Naive thymus-derived CD4-positive, alpha-beta T cell (primary cell): ENCODE measurements around the gene LDLR. TPM values are rescaled to one million over a fixed set of nuclear protein-coding genes. Genes with fewer than 3 reads are reported as not detected.
"Not testable (repeated sequence)": the region's sequence is repeated elsewhere in the genome, so short reads cannot be mapped to it uniquely, and the experiment has no call there.

ENCODE experiments used
- ATAC-seq: fragments of 150-1000 bp; cut with Tn5 transposase; 2 replicates; pipeline ENCODE4 v1.10.0; 2021; ENCODE audit warnings: mild to moderate bottlenecking, moderate library complexity
- CTCF ChIA-PET: fragments of 350-600 bp; sonication (Branson Sonifier 250); formaldehyde crosslinking; loops from one replicate; lab custom pipeline; 2021; ENCODE audit warnings: antibody characterized with exemption; lab: Charles Lee
- POLR2A ChIA-PET: fragments of 350-600 bp; sonication (Branson Sonifier 250); formaldehyde crosslinking; loops from one replicate; lab custom pipeline; 2021; ENCODE audit warnings: antibody characterized with exemption, inconsistent platforms; lab: Charles Lee
- DNase-seq, 9 donors: peaks; one replicate each; pipeline versions ENCODE4 v3.0.0 to v3.0.0-alpha.2; 2020 to 2022; ENCODE audit warnings: mixed read lengths in 1 of 9
- H3K27ac ChIP-seq: one replicate; pipeline ENCODE4 v1.7.0; 2013; ENCODE audit warnings: mild to moderate bottlenecking, low read depth, low read length, moderate library complexity
- H3K27me3 ChIP-seq, 2 donors: one replicate each; pipeline ENCODE4 v1.7.0; 2013; ENCODE audit warnings: low read length in 2 of 2, mild to moderate bottlenecking in 2 of 2, moderate library complexity in 2 of 2; ENCODE audit not compliant: control insufficient read depth in 2 of 2, insufficient read depth in 2 of 2
- H3K36me3 ChIP-seq, 3 experiments: 1 replicate in 2 of 3; 2 replicates in 1 of 3; pipeline ENCODE4 v1.7.0; 2013; ENCODE audit warnings: low read length in 3 of 3, mild to moderate bottlenecking in 3 of 3, moderate library complexity in 1 of 3; ENCODE audit not compliant: insufficient read depth in 3 of 3, control insufficient read depth in 2 of 3
- H3K4me1 ChIP-seq, 2 donors: one replicate each; pipeline ENCODE4 v1.7.0; 2013; ENCODE audit warnings: low read length in 2 of 2, mild to moderate bottlenecking in 2 of 2, moderate library complexity in 1 of 2; ENCODE audit not compliant: control insufficient read depth in 2 of 2, insufficient read depth in 2 of 2
- H3K4me3 ChIP-seq: 2 replicates; pipeline ENCODE4 v1.7.0; 2013; ENCODE audit warnings: mild to moderate bottlenecking, low read length
- H3K9me3 ChIP-seq, 3 experiments: 1 replicate in 2 of 3; 2 replicates in 1 of 3; pipeline ENCODE4 v1.7.0; 2013; ENCODE audit warnings: low read length in 3 of 3; ENCODE audit not compliant: control insufficient read depth in 2 of 3
- H3K27ac Mint-ChIP-seq, 9 donors: one replicate each; pipeline ENCODE4 v1.8.0; 2020 to 2022; ENCODE audit warnings: mixed read lengths in 9 of 9, mild to moderate bottlenecking in 8 of 9, moderate library complexity in 5 of 9, inconsistent platforms in 2 of 9
- H3K27me3 Mint-ChIP-seq, 5 donors: one replicate each; pipeline ENCODE4 v1.8.0; 2021 to 2022; ENCODE audit warnings: mixed read lengths in 5 of 5, mild to moderate bottlenecking in 1 of 5
- H3K36me3 Mint-ChIP-seq, 5 donors: one replicate each; pipeline ENCODE4 v1.8.0; 2020 to 2022; ENCODE audit warnings: mixed read lengths in 5 of 5, mild to moderate bottlenecking in 3 of 5, inconsistent platforms in 1 of 5
- H3K4me1 Mint-ChIP-seq, 7 donors: one replicate each; pipeline ENCODE4 v1.8.0; 2020 to 2022; ENCODE audit warnings: mixed read lengths in 7 of 7, mild to moderate bottlenecking in 3 of 7, inconsistent platforms in 1 of 7
- H3K4me3 Mint-ChIP-seq, 10 donors: one replicate each; pipeline ENCODE4 v1.8.0; 2020 to 2022; ENCODE audit warnings: mild to moderate bottlenecking in 10 of 10, mixed read lengths in 10 of 10, moderate library complexity in 6 of 10, inconsistent platforms in 2 of 10
- H3K9me3 Mint-ChIP-seq, 11 donors: one replicate each; pipeline ENCODE4 v1.8.0; 2020 to 2022; ENCODE audit warnings: mixed read lengths in 11 of 11, mild to moderate bottlenecking in 4 of 11, inconsistent platforms in 1 of 11, moderate library complexity in 1 of 11
- intact Hi-C, 2 donors: fragments of 100-400 bp; cut with micrococcal nuclease; formaldehyde crosslinking; loops; one replicate each; pipeline ENCODE4 v1.15.1; 2023
- polyA plus RNA-seq, 2 donors: library from polyadenylated mRNA; unstranded; fragments of 300-500 nt; fragmentation: Illumina TruSeq; gene quantifications; one replicate each; pipeline ENCODE4 v1.2.3, GENCODE V29; 2021
- total RNA-seq, 6 experiments: library from RNA in 5 of 6; stranded (reverse) in 5 of 6; gene quantifications; 1 replicate in 5 of 6; 2 replicates in 1 of 6; pipeline ENCODE4 v1.2.3 and lab custom pipeline; 2021 to 2026

LDLR gene
- total and polyA plus RNA-seq, 7 experiments from 2014 or later = 5.5 to 90.3 (median 34.2) TPM

DNA sequence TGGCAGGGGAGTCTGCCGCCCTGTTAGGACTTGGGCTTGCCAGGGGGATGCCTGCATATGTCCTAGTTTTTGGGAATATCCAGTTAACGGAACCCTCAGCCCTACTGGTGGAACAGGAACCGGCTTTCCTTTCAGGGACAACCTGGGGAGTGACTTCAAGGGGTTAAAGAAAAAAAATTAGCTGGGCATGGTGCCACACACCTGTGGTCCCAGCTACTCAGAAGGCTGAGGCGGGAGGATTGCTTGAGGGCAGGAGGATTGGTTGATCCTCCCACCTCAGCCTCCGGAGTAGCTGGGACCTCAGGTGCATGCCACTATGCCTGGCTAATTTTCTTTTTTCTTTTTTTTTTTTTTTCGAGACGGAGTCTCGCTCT lies 22.5 kb downstream of the LDLR start:
- H3K9me3 ChIP-seq = no peaks in the 10 kb centered on the region
- H3K27ac ChIP-seq = no peak overlapping the region
- peaks cover 0 to 89% (median 0%) of the 10 kb centered on the region in 3 experiments for H3K36me3 ChIP-seq
- POLR2A ChIA-PET = interaction anchor here (0.6 kb wide), 1 partner anchor 13 kb away, joined by 3 read pairs; no protein-coding TSS in a partner anchor
- intact Hi-C loops = no loop called here
- DNase-seq = no peak
- no peaks in the 10 kb centered on the region for H3K27me3 ChIP-seq
- no peak overlapping the region for H3K4me3 ChIP-seq
- CTCF ChIA-PET = interaction anchor here (0.6 to 1.1 kb wide), 3 partner anchors 14 to 76 kb away, joined by 4 to 6 read pairs (median 5); no protein-coding TSS in a partner anchor
- Mint-ChIP-seq H3K4me3 (no peak overlapping the region), H3K36me3 (peaks cover 5 to 36% (median 14%) of the 10 kb centered on the region in 5 donors), H3K27me3 (no peaks in the 10 kb centered on the region), H3K27ac (no peak overlapping the region), H3K9me3 (no peaks in the 10 kb centered on the region), H3K4me1 (peaks cover 0 to 6% (median 0%) of the 10 kb centered on the region in 7 donors)
- H3K4me1 ChIP-seq = no peaks in the 10 kb centered on the region
- no peak for ATAC-seq

DNA sequence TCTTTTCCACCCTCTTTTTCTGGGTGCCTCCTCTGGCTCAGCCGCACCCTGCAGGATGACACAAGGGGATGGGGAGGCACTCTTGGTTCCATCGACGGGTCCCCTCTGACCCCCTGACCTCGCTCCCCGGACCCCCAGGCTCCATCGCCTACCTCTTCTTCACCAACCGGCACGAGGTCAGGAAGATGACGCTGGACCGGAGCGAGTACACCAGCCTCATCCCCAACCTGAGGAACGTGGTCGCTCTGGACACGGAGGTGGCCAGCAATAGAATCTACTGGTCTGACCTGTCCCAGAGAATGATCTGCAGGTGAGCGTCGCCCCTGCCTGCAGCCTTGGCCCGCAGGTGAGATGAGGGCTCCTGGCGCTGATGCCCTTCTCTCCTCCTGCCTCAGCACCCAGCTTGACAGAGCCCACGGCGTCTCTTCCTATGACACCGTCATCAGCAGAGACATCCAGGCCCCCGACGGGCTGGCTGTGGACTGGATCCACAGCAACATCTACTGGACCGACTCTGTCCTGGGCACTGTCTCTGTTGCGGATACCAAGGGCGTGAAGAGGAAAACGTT lies 24.0 kb downstream of the LDLR start:
- no peaks in the 10 kb centered on the region for H3K27me3 Mint-ChIP-seq
- peaks cover 0 to 6% (median 0%) of the 10 kb centered on the region in 7 donors for H3K4me1 Mint-ChIP-seq
- Histone ChIP-seq H3K4me1 (no peaks in the 10 kb centered on the region), H3K4me3 (no peak overlapping the region), H3K27me3 (no peaks in the 10 kb centered on the region), H3K9me3 (no peaks in the 10 kb centered on the region), H3K36me3 (peaks cover 0 to 93% (median 0%) of the 10 kb centered on the region in 3 experiments), H3K27ac (no peak overlapping the region)
- peaks cover 5 to 40% (median 18%) of the 10 kb centered on the region in 5 donors for H3K36me3 Mint-ChIP-seq
- no peak overlapping the region for H3K4me3 Mint-ChIP-seq
- ChIA-PET POLR2A (interaction anchor here (0.7 kb wide), 1 partner anchor 19 kb away, joined by 3 read pairs; no protein-coding TSS in a partner anchor), CTCF (interaction anchor here (1.1 kb wide), 1 partner anchor 77 kb away, joined by 4 read pairs; no protein-coding TSS in a partner anchor)
- no peak for DNase-seq
- intact Hi-C loops = no loop called here
- ATAC-seq = no peak
- no peaks in the 10 kb centered on the region for H3K9me3 Mint-ChIP-seq
- peak overlapping the region in 3 of 9 donors; percentile 53 to 58 (median 55) for H3K27ac Mint-ChIP-seq

DNA sequence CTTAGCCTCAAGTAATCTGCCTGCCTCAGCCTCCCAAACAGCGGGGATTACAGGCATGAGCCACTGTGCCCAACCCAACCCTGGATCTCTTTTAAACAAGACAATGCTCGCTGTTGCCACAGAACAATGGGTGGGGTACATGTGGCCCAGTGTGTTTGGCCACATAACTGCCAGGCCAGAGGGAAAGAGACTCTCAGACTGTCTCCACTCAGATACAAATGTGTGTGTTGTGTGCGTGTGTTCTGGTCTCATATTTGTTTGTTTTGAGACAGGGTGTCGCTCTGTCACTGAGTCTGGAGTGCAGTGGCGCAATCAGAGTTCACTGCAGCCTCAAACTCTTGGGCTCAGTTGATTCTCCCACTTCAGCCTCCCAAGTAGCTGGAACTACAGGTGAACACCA lies 25.8 kb downstream of the LDLR start:
- Histone ChIP-seq H3K4me1 (no peaks in the 10 kb centered on the region), H3K27ac (no peak overlapping the region), H3K36me3 (peaks cover 0 to 91% (median 0%) of the 10 kb centered on the region in 3 experiments), H3K4me3 (no peak overlapping the region), H3K9me3 (no peaks in the 10 kb centered on the region), H3K27me3 (no peaks in the 10 kb centered on the region)
- intact Hi-C loops = no loop called here
- ATAC-seq = no peak
- no peak overlapping the region for H3K4me3 Mint-ChIP-seq
- H3K4me1 Mint-ChIP-seq = peaks cover 0 to 6% (median 0%) of the 10 kb centered on the region in 7 donors
- CTCF ChIA-PET = no interaction called here
- peaks cover 5 to 35% (median 16%) of the 10 kb centered on the region in 5 donors for H3K36me3 Mint-ChIP-seq
- H3K27ac Mint-ChIP-seq = peak overlapping the region in 2 of 9 donors; percentile 25 to 29
- no peaks in the 10 kb centered on the region for H3K9me3 Mint-ChIP-seq
- no peaks in the 10 kb centered on the region for H3K27me3 Mint-ChIP-seq
- no peak for DNase-seq
- POLR2A ChIA-PET = no interaction called here

DNA sequence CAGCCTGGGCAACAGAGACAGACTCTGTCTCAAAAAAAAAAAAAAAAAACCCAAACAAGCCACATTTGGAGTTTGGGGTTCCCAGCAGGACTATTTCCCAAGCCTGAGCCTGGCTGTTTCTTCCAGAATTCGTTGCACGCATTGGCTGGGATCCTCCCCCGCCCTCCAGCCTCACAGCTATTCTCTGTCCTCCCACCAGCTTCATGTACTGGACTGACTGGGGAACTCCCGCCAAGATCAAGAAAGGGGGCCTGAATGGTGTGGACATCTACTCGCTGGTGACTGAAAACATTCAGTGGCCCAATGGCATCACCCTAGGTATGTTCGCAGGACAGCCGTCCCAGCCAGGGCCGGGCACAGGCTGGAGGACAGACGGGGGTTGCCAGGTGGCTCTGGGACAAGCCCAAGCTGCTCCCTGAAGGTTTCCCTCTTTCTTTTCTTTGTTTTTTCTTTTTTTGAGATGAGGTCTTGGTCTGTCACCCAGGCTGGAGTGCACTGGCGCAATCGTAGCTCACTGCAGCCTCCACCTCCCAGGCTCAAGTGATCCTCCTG lies 26.7 kb downstream of the LDLR start:
- Mint-ChIP-seq H3K4me1 (peaks cover 0 to 6% (median 0%) of the 10 kb centered on the region in 7 donors), H3K27me3 (no peaks in the 10 kb centered on the region), H3K9me3 (no peaks in the 10 kb centered on the region), H3K4me3 (no peak overlapping the region), H3K27ac (peak overlapping the region in 4 of 9 donors; percentile 23 to 50 (median 42)), H3K36me3 (peaks cover 12 to 44% (median 23%) of the 10 kb centered on the region in 5 donors)
- DNase-seq = no peak
- POLR2A ChIA-PET = interaction anchor here (0.8 kb wide), 1 partner anchor 26 kb away, joined by 3 read pairs; the partner anchor contains the start of gene LDLR
- CTCF ChIA-PET = no interaction called here
- Histone ChIP-seq H3K27me3 (no peaks in the 10 kb centered on the region), H3K4me1 (no peaks in the 10 kb centered on the region), H3K4me3 (no peak overlapping the region), H3K9me3 (no peaks in the 10 kb centered on the region), H3K27ac (no peak overlapping the region), H3K36me3 (peaks cover 0 to 91% (median 0%) of the 10 kb centered on the region in 3 experiments)
- no peak for ATAC-seq
- intact Hi-C loops = no loop called here

DNA sequence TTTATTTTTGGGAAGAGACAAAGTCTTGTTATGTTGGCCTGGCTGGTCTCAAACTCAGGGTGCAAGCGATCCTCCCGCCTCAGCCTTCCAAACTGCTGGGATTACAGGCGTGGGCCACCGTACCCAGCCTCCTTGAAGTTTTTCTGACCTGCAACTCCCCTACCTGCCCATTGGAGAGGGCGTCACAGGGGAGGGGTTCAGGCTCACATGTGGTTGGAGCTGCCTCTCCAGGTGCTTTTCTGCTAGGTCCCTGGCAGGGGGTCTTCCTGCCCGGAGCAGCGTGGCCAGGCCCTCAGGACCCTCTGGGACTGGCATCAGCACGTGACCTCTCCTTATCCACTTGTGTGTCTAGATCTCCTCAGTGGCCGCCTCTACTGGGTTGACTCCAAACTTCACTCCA lies 27.2 kb downstream of the LDLR start:
- Mint-ChIP-seq H3K27me3 (no peaks in the 10 kb centered on the region), H3K4me1 (peaks cover 0 to 6% (median 0%) of the 10 kb centered on the region in 7 donors), H3K9me3 (no peaks in the 10 kb centered on the region), H3K4me3 (no peak overlapping the region), H3K36me3 (peaks cover 13 to 45% (median 25%) of the 10 kb centered on the region in 5 donors), H3K27ac (peak overlapping the region in 1 of 9 donors; percentile 48)
- H3K27me3 ChIP-seq = no peaks in the 10 kb centered on the region
- POLR2A ChIA-PET = interaction anchor here (0.8 kb wide), 1 partner anchor 27 kb away, joined by 3 read pairs; the partner anchor contains the start of gene LDLR
- H3K4me1 ChIP-seq = no peaks in the 10 kb centered on the region
- CTCF ChIA-PET = no interaction called here
- no peak overlapping the region for H3K4me3 ChIP-seq
- intact Hi-C loops = no loop called here
- DNase-seq (no peak), ATAC-seq (no peak)
- no peak overlapping the region for H3K27ac ChIP-seq
- H3K36me3 ChIP-seq = peaks cover 0 to 88% (median 0%) of the 10 kb centered on the region in 3 experiments
- no peaks in the 10 kb centered on the region for H3K9me3 ChIP-seq

DNA sequence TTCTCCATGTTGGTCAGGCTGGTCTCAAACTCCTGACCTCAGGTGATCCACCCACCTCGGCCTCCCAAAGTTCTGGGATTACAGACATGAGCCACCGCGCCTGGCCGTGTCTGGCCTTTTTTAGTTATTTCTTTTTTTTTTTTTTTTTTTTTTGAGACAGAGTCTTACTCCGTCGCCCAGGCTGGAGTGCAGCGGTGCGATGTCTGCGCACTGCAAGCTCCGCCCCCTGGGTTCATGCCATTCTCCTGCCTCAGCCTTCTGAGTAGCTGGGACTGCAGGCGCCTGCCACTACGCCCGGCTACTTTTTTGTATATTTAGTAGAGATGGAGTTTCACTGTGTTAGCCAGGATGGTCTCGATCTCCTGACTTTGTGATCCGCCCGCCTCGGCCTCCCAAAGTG lies 32.7 kb downstream of the LDLR start:
- intact Hi-C loops, H3K27me3 ChIP-seq, POLR2A ChIA-PET, H3K9me3 ChIP-seq, H3K4me3 Mint-ChIP-seq, H3K4me1 Mint-ChIP-seq, H3K27ac ChIP-seq, H3K4me3 ChIP-seq, H3K27me3 Mint-ChIP-seq, H3K27ac Mint-ChIP-seq, DNase-seq, H3K4me1 ChIP-seq, H3K9me3 Mint-ChIP-seq, ATAC-seq: not testable (repeated sequence)
- CTCF ChIA-PET = interaction anchor here (0.7 kb wide), 1 partner anchor 322 kb away, joined by 4 read pairs; no protein-coding TSS in a partner anchor
- H3K36me3 Mint-ChIP-seq = peaks cover 8 to 32% (median 24%) of the 10 kb centered on the region in 5 donors
- peaks cover 0 to 61% (median 7%) of the 10 kb centered on the region in 3 experiments for H3K36me3 ChIP-seq
